ENCODE results near the gene HPSE. TPM values are rescaled to one million over a fixed set of nuclear protein-coding genes. Genes with fewer than 3 reads are reported as not detected.
"Not testable (repeated sequence)": the region's sequence is repeated elsewhere in the genome, so short reads cannot be mapped to it uniquely, and the experiment has no call there.

Gene HPSE
- total RNA-seq, 4 donors from 2014 or later = 3.6 to 12.5 (median 8.5) TPM

DNA sequence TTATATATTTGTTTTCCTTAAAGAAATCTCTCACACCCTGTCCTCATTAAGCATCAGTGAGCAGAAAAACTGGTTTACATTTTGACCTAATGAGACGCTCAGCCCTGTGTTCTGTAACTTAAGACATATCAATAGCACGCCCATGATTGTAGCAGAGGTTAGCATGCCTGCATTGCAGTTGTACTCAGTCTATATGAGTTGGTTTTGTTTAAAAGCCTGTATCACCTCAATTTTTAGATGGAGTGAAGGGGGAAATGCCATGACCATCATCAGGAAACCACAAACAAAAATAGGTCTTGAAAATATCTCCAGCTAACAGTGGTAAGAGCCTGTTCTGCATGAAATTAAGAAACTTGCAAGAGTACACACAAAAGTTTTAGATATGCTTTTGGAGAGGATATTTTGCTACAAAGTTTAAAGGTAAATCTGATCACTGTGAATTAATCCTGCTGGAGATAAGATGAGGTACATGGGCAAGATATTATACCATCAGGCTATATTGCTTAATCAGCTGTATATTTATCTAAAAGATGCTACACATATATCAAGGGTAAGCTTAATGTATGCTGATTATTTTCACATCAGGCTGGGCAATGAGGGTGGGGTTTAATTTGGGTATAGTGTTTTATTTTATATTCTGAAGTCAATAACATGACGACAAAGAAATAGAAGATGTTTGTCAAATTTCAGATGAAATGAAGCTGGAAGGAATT is 36.9 kb downstream of the HPSE start:
- intact Hi-C loops (cut with DNase I) = no loop called here
- WGBS, 2 donors = 58 to 76% methylated on average over 3 of the region's 3 CpGs
- peak overlapping the region in 1 of 4 donors; percentile 37 for H3K27ac ChIP-seq
- H3K27me3 ChIP-seq = no peaks in the 10 kb centered on the region
- no peak for TF ChIP-seq POLR2A (IDR thresholded peaks at IDR 0.05)
- TF ChIP-seq, protein P1, sequence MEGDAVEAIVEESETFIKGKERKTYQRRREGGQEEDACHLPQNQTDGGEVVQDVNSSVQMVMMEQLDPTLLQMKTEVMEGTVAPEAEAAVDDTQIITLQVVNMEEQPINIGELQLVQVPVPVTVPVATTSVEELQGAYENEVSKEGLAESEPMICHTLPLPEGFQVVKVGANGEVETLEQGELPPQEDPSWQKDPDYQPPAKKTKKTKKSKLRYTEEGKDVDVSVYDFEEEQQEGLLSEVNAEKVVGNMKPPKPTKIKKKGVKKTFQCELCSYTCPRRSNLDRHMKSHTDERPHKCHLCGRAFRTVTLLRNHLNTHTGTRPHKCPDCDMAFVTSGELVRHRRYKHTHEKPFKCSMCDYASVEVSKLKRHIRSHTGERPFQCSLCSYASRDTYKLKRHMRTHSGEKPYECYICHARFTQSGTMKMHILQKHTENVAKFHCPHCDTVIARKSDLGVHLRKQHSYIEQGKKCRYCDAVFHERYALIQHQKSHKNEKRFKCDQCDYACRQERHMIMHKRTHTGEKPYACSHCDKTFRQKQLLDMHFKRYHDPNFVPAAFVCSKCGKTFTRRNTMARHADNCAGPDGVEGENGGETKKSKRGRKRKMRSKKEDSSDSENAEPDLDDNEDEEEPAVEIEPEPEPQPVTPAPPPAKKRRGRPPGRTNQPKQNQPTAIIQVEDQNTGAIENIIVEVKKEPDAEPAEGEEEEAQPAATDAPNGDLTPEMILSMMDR (IDR thresholded peaks at IDR 0.05) = no peak
- H3K4me1 ChIP-seq = peaks cover 0 to 7% (median 0%) of the 10 kb centered on the region in 3 donors
- no peak for DNase-seq
- H3K9me3 ChIP-seq = no peaks in the 10 kb centered on the region
- H3K4me3 ChIP-seq = no peak overlapping the region
- H3K36me3 ChIP-seq = peaks cover 0 to 9% (median 0%) of the 10 kb centered on the region in 3 donors

DNA sequence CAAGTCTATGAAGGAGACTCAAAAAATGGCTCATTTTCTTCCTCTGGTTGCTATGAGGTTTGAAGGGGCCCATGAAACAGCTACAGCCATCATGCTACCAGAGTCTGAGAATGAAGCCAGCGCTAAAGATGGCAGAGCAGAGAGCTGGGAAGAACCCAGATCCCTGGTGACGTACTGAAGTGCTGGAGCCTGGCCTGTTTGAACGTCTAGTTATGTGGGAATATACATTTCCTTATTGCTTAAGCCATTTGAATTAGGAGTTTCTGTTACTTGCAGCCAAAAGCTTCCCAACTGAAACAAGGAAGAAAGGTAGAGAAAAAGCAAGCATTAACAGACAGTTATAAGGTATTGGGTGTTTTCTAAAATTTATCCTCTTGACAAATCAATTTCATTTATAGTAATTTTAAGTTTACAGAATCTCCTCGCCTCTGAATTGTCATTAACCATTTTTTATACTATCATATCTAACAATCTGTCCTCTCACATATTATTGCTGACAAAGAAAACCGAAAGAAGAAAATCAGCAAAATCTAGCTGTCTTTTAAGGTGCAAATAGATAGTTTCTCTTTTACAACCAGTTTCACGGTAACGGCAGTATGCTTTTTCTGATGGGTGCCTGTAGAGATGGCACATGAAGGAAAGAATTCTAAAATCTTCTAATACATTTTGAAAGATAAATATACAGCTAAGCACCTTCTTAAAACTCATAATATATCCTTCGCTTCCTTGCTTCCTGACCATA is 41.2 kb downstream of the HPSE start:
- Histone ChIP-seq H3K9me3 (no peaks in the 10 kb centered on the region), H3K27ac (no peak overlapping the region), H3K4me3 (no peak overlapping the region), H3K4me1 (peaks cover 0 to 7% (median 0%) of the 10 kb centered on the region in 3 donors), H3K36me3 (no peaks in the 10 kb centered on the region), H3K27me3 (no peaks in the 10 kb centered on the region)
- intact Hi-C loops (cut with DNase I) = no loop called here
- WGBS, 2 donors = 82 to 83% methylated on average over 8 of the region's 8 CpGs
- TF ChIP-seq, protein P1 (IDR thresholded peaks at IDR 0.05) = no peak
- TF ChIP-seq POLR2A (IDR thresholded peaks at IDR 0.05) = no peak
- DNase-seq = no peak

DNA sequence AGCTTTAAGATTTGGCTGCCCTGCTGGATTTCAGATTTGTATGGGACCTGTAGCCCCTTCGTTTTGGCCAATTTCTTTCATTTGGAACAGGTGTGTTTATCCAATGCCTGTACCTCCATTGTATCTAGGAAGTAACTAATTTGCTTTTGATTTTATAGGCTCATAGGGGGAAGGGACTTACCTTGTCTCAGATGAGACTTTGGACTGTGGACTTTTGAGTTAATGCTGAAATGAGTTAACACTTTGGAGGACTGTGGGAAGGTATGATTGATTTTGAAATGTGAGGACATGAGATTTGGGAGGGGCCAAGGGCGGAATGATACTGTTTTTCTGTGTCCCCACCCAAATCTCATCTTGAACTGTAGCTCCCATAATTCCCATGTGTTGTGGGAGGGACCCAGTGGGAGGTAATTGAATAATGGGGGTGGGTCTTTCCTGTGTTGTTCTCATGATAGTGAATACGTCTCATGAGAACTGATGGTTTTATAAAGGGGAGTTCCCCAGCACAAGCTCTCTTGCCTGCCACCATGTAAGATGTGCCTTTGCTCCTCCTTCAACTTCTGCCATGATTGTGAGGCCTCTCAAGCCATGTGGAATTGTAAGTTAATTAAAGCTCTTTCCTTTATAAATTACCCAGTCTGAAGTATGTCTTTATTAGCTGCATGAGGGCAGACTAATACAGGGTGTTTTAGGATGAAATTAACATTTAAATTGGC is 44.4 kb downstream of the HPSE start:
- intact Hi-C loops (cut with DNase I); H3K27ac ChIP-seq; DNase-seq; H3K27me3 ChIP-seq; H3K36me3 ChIP-seq; H3K4me1 ChIP-seq; H3K9me3 ChIP-seq; H3K4me3 ChIP-seq: not testable (repeated sequence)
- 69 to 85% methylated on average over 3 of the region's 3 CpGs for WGBS, 2 donors

DNA sequence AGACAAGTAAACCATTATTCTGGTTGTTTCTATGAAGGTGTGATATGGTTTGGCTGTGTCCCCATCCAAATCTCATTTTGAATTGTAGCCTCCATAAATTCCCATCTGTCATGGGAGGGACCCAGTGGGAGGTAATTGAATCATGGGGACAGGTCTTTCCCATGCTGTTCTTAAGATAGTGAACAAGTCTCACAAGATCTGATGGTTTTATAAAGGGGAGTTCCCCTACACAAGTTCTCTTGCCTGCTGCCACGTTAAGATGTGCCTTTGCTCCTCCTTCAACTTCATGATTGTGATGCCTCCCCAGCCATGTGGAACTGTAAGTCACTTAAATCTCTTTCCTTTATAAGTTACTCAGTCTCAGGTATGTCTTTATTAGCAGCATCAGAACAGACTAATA is 46.3 kb downstream of the HPSE start:
- H3K27me3 ChIP-seq; H3K27ac ChIP-seq; H3K36me3 ChIP-seq; H3K4me3 ChIP-seq; H3K9me3 ChIP-seq; intact Hi-C loops (cut with DNase I); DNase-seq: not testable (repeated sequence)
- peaks cover 0 to 14% (median 8%) of the 10 kb centered on the region in 3 donors for H3K4me1 ChIP-seq
- 27 to 75% methylated on average over 1 of the region's 1 CpG for WGBS, 2 donors

DNA sequence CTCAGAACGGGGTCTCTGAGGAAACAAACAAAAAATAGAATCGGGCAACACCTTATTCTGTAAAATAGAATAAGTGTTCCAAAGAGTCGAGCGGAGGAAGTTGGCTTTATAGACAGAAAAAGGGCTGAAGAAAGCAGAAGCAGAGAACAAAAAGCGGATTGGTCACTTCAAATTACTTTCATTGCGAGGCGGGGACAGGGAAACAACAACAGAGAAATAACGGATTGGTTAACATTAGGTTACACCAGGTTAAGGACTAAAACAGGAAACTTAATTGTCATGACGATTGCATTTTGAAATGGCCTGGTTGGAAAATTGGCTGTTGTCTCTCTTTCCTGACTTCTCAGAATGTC is 49.6 kb downstream of the HPSE start:
- Histone ChIP-seq H3K4me1 (peaks cover 8 to 33% (median 18%) of the 10 kb centered on the region in 3 donors), H3K9me3 (no peaks in the 10 kb centered on the region), H3K36me3 (no peaks in the 10 kb centered on the region), H3K27me3 (no peaks in the 10 kb centered on the region), H3K4me3 (peak overlapping the region; percentile 60 to 84 (median 70)), H3K27ac (peak overlapping the region; percentile 89 to 98 (median 96))
- intact Hi-C loops (cut with DNase I) = no loop called here
- TF ChIP-seq, protein P1 (IDR thresholded peaks at IDR 0.05) = no peak
- TF ChIP-seq POLR2A (IDR thresholded peaks at IDR 0.05) = no peak
- no peak for DNase-seq
- WGBS, 2 donors = 0 to 3% methylated on average over 9 of the region's 9 CpGs
